Type B pancreatic cell (in vitro differentiated cells): Measurements from ENCODE around the gene CPTP. TPM values are rescaled to one million over a fixed set of nuclear protein-coding genes. Genes with fewer than 3 reads are reported as not detected.

ENCODE experiments used
- DNase-seq: peaks from one replicate; pipeline ENCODE4 v3.0.0; 2021; ENCODE audit warnings: mixed read lengths; ENCODE audit not compliant: unreplicated experiment; ENCODE audit errors: extremely low spot score
- H3K27ac Mint-ChIP-seq: 2 replicates; pipeline ENCODE4 v1.8.0; 2021; ENCODE audit warnings: mild to moderate bottlenecking, mixed read lengths
- H3K27me3 Mint-ChIP-seq: 2 replicates; pipeline ENCODE4 v1.8.0; 2021; ENCODE audit warnings: mixed read lengths
- H3K36me3 Mint-ChIP-seq: 2 replicates; pipeline ENCODE4 v1.8.0; 2021; ENCODE audit warnings: mixed read lengths
- H3K4me1 Mint-ChIP-seq: one replicate; pipeline ENCODE4 v1.8.0; 2021; ENCODE audit warnings: mixed read lengths; ENCODE audit not compliant: unreplicated experiment
- H3K4me3 Mint-ChIP-seq: 2 replicates; pipeline ENCODE4 v1.8.0; 2021; ENCODE audit warnings: mild to moderate bottlenecking, mixed read lengths
- H3K9me3 Mint-ChIP-seq: 2 replicates; pipeline ENCODE4 v1.8.0; 2021; ENCODE audit warnings: mixed read lengths
- CTCF ChIP-seq: fragments of 200-600 bp; sonication (generic); conservative IDR thresholded peaks from 2 replicates; pipeline ENCODE4 v1.5.0; 2021; ENCODE audit warnings: antibody characterized with exemption, mild to moderate bottlenecking
- total RNA-seq: library from RNA; stranded (reverse); gene quantifications from 2 replicates; pipeline ENCODE4 v1.2.1, GENCODE V29; 2021; ENCODE audit warnings: low replicate concordance

The CPTP gene
- total RNA-seq, 1 donor from 2014 or later = 24.2 TPM

GRCh38 chr1:1310476-1311053 is 14.0 kb upstream of the CPTP start:
- no peaks in the 10 kb centered on the region for H3K9me3 Mint-ChIP-seq
- peak overlapping the region; percentile 79 for H3K4me3 Mint-ChIP-seq
- peaks cover 11% of the 10 kb centered on the region for H3K4me1 Mint-ChIP-seq
- no peak for TF ChIP-seq CTCF
- peaks cover 3% of the 10 kb centered on the region for H3K36me3 Mint-ChIP-seq
- no peak for DNase-seq
- no peaks in the 10 kb centered on the region for H3K27me3 Mint-ChIP-seq
- peak overlapping the region; percentile 56 for H3K27ac Mint-ChIP-seq

GRCh38 chr1:1311107-1312104 is 13.2 kb upstream of the CPTP start:
- Mint-ChIP-seq H3K9me3 (no peaks in the 10 kb centered on the region), H3K4me3 (no peak overlapping the region), H3K27ac (no peak overlapping the region), H3K4me1 (peaks cover 5% of the 10 kb centered on the region), H3K27me3 (no peaks in the 10 kb centered on the region), H3K36me3 (peaks cover 3% of the 10 kb centered on the region)
- no peak for TF ChIP-seq CTCF
- no peak for DNase-seq

DNA sequence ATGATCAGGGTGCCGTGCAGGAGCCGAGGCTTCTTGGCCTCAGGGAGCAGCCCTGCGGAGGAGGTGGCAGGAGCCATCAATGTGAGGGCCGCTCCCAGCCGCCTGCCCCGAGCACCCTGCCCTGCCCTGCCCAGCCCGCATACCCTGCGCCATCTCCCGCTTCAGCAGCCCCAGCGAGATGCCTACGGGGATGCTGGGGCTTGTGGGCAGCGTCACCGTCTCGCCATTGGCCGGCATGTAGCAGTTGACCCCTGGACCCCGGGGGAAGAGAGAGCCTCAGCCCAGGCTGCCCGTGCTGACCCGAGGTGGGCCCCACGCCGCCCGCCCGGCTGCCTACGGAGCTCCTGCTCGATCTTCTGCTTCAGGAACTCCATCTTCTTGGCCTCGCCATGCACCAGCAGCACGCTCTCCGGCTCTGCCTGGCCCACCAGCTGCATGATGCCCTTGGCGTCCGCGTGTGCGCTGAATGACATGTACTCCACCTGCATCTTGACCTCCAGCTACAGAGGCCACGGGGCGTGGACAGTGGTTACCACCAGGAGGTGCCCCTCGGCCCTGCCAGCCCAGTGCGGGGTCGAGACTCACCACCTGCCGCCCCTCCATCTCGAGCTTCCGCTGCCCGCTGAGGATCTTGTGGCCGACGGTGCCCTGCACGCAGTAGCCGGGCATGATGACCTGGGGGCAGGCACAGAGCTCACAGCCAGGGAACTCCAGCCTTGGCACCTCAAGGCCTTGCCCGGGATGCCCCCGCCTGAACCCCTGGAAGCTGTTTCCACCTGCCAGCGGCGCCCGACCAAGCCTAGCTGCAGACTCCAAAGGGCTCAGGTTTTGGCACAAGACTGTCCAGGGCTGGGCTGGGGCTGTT is 11.9 kb upstream of the CPTP start:
- TF ChIP-seq CTCF = no peak
- H3K9me3 Mint-ChIP-seq = no peaks in the 10 kb centered on the region

GRCh38 chr1:1313500-1314236 is 10.9 kb upstream of the CPTP start:
- Mint-ChIP-seq H3K27ac (no peak overlapping the region), H3K4me3 (no peak overlapping the region), H3K9me3 (no peaks in the 10 kb centered on the region), H3K4me1 (no peaks in the 10 kb centered on the region), H3K36me3 (peaks cover 3% of the 10 kb centered on the region), H3K27me3 (no peaks in the 10 kb centered on the region)
- DNase-seq = no peak
- no peak for TF ChIP-seq CTCF

More for the DNA sequence above, 11.9 kb upstream of the CPTP start:
- Mint-ChIP-seq H3K4me1 (no peaks in the 10 kb centered on the region), H3K36me3 (peaks cover 3% of the 10 kb centered on the region), H3K27ac (no peak overlapping the region), H3K4me3 (no peak overlapping the region), H3K27me3 (no peaks in the 10 kb centered on the region)
- no peak for DNase-seq

- H3K36me3 Mint-ChIP-seq = peaks cover 3% of the 10 kb centered on the region
Observed at GRCh38 chr1:1314237-1314586, 10.4 kb upstream of the CPTP start.

More at GRCh38 chr1:1314237-1314586, 10.4 kb upstream of the CPTP start:
- no peaks in the 10 kb centered on the region for H3K9me3 Mint-ChIP-seq
- no peaks in the 10 kb centered on the region for H3K4me1 Mint-ChIP-seq
- H3K27ac Mint-ChIP-seq = no peak overlapping the region
- no peak for TF ChIP-seq CTCF
- DNase-seq = no peak
- H3K27me3 Mint-ChIP-seq = no peaks in the 10 kb centered on the region
- H3K4me3 Mint-ChIP-seq = no peak overlapping the region
